Neural crest cell (in vitro differentiated cells): Measurements from ENCODE around the gene AUTS2. TPM values are rescaled to one million over a fixed set of nuclear protein-coding genes. Genes with fewer than 3 reads are reported as not detected.

Source experiments
- DNase-seq: peaks from one replicate; pipeline ENCODE4 v3.0.0; 2021; ENCODE audit warnings: low read depth, mixed read lengths, low spot score
- H3K27ac Mint-ChIP-seq: one replicate; pipeline ENCODE4 v1.8.0; 2021; ENCODE audit warnings: mild to moderate bottlenecking, mixed read lengths; ENCODE audit not compliant: unreplicated experiment
- H3K27me3 Mint-ChIP-seq: 2 replicates; pipeline ENCODE4 v1.8.0; 2021; ENCODE audit warnings: low read depth, mild to moderate bottlenecking, mixed read lengths
- H3K36me3 Mint-ChIP-seq: 2 replicates; pipeline ENCODE4 v1.8.0; 2021; ENCODE audit warnings: low read depth, mild to moderate bottlenecking, mixed read lengths
- H3K4me1 Mint-ChIP-seq: 2 replicates; pipeline ENCODE4 v1.8.0; 2021; ENCODE audit warnings: mixed read lengths
- H3K4me3 Mint-ChIP-seq: one replicate; pipeline ENCODE4 v1.8.0; 2021; ENCODE audit warnings: mild to moderate bottlenecking, mixed read lengths
- H3K9me3 Mint-ChIP-seq: 2 replicates; pipeline ENCODE4 v1.8.0; 2021; ENCODE audit warnings: mixed read lengths
- total RNA-seq: library from RNA; stranded (reverse); gene quantifications from 2 replicates; pipeline ENCODE4 v1.2.1, GENCODE V29; 2021
- TF ChIP-seq, protein P1 (sequence below): fragments of 200-600 bp; sonication (generic); conservative IDR thresholded peaks from 2 replicates; pipeline ENCODE4 v1.5.0; 2021; ENCODE audit warnings: antibody characterized with exemption, mild to moderate bottlenecking

The AUTS2 gene
- total RNA-seq, 1 donor from 2014 or later: 152 TPM

DNA sequence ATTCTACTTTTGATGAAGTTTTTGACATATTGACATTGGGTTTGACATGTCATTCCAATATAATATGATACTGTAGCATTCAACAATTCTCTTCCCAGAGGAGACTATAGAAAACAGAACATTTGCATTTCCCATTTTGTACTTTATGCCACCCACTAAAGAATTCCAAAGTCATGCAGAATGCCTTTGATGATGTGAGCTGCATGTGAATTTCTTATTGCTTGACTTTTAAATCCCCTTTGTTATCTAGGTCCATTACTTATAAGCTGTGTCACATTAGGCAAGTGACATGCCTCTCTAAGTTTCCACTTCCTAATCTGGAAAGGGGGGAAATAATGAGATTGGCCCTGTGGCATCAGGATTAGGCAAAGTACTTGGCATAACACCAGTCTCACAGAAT lies 436.7 kb downstream of the AUTS2 start:
- Mint-ChIP-seq H3K4me3 (no peak overlapping the region), H3K4me1 (peaks cover 17% of the 10 kb centered on the region), H3K36me3 (no peaks in the 10 kb centered on the region), H3K27me3 (no peaks in the 10 kb centered on the region), H3K27ac (no peak overlapping the region), H3K9me3 (peaks cover 3% of the 10 kb centered on the region)
- TF ChIP-seq, protein P1, sequence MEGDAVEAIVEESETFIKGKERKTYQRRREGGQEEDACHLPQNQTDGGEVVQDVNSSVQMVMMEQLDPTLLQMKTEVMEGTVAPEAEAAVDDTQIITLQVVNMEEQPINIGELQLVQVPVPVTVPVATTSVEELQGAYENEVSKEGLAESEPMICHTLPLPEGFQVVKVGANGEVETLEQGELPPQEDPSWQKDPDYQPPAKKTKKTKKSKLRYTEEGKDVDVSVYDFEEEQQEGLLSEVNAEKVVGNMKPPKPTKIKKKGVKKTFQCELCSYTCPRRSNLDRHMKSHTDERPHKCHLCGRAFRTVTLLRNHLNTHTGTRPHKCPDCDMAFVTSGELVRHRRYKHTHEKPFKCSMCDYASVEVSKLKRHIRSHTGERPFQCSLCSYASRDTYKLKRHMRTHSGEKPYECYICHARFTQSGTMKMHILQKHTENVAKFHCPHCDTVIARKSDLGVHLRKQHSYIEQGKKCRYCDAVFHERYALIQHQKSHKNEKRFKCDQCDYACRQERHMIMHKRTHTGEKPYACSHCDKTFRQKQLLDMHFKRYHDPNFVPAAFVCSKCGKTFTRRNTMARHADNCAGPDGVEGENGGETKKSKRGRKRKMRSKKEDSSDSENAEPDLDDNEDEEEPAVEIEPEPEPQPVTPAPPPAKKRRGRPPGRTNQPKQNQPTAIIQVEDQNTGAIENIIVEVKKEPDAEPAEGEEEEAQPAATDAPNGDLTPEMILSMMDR: no peak
- DNase-seq: no peak

DNA sequence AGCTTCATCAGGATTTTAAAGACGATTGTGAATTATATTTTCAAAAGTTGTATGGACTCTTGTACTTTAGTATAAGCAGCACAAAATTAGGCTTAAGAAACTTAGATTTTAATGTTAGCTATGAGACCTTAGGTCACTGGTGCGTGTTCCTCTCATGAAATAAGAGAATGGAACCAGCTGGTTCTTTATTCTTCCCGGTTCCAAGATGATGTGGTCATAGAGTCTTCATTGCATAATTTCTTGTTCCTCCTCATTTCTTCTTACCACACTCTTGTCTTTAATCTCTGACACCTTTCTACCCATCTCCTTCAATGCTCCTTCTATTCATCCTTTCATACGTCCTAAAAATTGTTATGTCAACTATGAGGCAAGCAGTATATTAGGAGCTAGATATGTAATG lies 437.2 kb downstream of the AUTS2 start:
- TF ChIP-seq, protein P1: no peak
- H3K27me3 Mint-ChIP-seq: no peaks in the 10 kb centered on the region
- no peak overlapping the region for H3K4me3 Mint-ChIP-seq
- DNase-seq: no peak
- H3K36me3 Mint-ChIP-seq: no peaks in the 10 kb centered on the region
- peaks cover 3% of the 10 kb centered on the region for H3K9me3 Mint-ChIP-seq
- peaks cover 16% of the 10 kb centered on the region for H3K4me1 Mint-ChIP-seq
- H3K27ac Mint-ChIP-seq: no peak overlapping the region

DNA sequence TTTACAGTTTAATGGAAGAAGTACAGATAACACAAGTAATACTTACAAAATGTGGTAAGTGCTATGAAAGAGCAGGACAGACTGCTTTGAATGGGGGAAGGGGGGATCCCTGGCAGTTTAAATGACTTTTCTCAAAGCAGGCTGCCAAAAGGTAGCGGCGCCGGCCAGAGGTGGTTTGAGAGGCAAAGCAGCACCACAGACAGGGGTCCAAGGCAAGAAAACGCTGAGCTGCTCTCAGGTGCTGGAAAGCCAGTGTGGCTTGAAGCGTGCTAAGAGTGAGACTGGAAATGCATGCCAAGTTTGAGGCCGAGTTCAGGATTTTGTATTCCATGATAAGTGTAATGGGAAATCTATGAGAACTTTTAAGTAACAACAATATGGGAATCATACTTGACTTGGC lies 437.7 kb downstream of the AUTS2 start:
- TF ChIP-seq, protein P1: no peak
- Mint-ChIP-seq H3K27me3 (no peaks in the 10 kb centered on the region), H3K9me3 (peaks cover 3% of the 10 kb centered on the region), H3K4me1 (peaks cover 12% of the 10 kb centered on the region), H3K36me3 (no peaks in the 10 kb centered on the region), H3K27ac (no peak overlapping the region), H3K4me3 (no peak overlapping the region)
- DNase-seq: no peak

DNA sequence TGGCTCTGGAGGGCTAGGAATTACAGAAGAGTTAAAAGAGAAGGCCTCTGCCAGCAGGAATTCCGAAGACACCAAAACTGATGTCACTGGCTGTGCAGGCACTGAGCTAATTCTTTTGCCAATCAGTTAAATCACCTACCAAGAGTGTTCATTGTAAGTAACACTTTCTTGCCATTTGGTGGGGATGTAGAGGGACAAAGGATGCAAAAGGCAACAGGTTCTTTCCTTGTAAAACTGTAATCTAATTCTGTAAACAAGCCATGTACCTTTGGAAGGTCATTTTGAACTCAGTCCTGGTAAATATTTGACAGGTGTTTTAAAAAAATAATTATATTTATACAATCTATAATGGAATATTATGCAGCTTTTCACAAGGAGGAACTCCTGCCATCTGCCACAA lies 438.4 kb downstream of the AUTS2 start:
- Mint-ChIP-seq H3K27ac (no peak overlapping the region), H3K4me1 (peaks cover 5% of the 10 kb centered on the region), H3K27me3 (no peaks in the 10 kb centered on the region), H3K9me3 (peaks cover 3% of the 10 kb centered on the region), H3K4me3 (no peak overlapping the region), H3K36me3 (no peaks in the 10 kb centered on the region)
- no peak for DNase-seq
- TF ChIP-seq, protein P1: no peak

DNA sequence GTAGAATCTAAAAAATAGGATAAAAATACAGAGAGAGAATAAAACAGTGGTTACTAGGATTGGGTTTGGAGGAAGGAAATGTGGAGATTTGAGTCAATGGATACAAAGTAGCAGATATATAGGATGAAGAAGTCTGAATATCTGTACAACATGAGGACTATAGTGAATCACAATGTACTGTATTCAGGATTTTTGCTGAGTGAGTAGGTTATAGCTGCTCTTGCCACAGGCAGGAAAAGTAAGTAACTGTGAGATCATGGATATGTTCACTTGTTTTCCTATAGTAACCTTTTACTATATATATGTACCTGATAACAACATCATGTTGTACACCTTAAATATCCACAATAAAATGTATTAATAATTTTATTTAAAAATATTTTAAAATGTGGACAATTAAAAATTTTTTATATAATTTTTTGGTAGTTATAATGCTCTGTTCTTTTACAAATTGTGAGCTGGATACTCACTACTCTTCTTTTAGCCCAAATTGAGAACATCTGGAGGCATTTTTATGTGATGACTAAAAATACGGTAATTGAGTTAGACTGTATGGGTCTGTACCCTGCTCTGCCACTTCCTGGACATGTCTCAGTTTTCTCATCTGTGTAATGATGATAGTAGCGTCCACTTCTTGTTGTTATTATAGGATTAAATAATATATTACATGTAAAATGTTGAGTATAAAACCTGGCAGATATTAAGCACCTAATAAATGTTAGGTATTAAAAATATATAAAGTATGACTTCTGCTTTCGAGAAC lies 439.1 kb downstream of the AUTS2 start:
- Mint-ChIP-seq H3K4me1 (peaks cover 6% of the 10 kb centered on the region), H3K36me3 (no peaks in the 10 kb centered on the region)

More for the DNA sequence above, 439.1 kb downstream of the AUTS2 start:
- Mint-ChIP-seq H3K9me3 (peaks cover 3% of the 10 kb centered on the region), H3K27me3 (no peaks in the 10 kb centered on the region), H3K27ac (no peak overlapping the region), H3K4me3 (no peak overlapping the region)
- no peak for DNase-seq
- TF ChIP-seq, protein P1: no peak
